H9 (cell line): ENCODE measurements around the gene ANO2. TPM values are rescaled to one million over a fixed set of nuclear protein-coding genes. Genes with fewer than 3 reads are reported as not detected.

Experiments used
- DNase-seq: peaks from one replicate; pipeline ENCODE4 v3.0.0-alpha.2; 2017
- H2AFZ ChIP-seq: one replicate; pipeline ENCODE4 v1.6.1; 2013; ENCODE audit warnings: mild to moderate bottlenecking, low read length, control low read depth, moderate library complexity
- H2AK5ac ChIP-seq: 2 replicates; pipeline ENCODE4 v1.6.1; 2013; ENCODE audit warnings: low read length, control low read depth, mixed read lengths; ENCODE audit not compliant: insufficient read length
- H2BK120ac ChIP-seq: one replicate; pipeline ENCODE4 v1.6.1; 2013; ENCODE audit warnings: low read depth, mild to moderate bottlenecking, low read length, control low read depth, inconsistent platforms; ENCODE audit not compliant: poor library complexity, severe bottlenecking
- H2BK12ac ChIP-seq: 2 replicates; pipeline ENCODE4 v1.6.1; 2013; ENCODE audit warnings: low read length, control low read depth, mixed read lengths, low read depth; ENCODE audit not compliant: insufficient read length
- H2BK15ac ChIP-seq: 2 replicates; pipeline ENCODE4 v1.6.1; 2013; ENCODE audit warnings: low read depth, low read length, control low read depth
- H2BK20ac ChIP-seq: one replicate; pipeline ENCODE4 v1.6.1; 2013; ENCODE audit warnings: low read depth, mild to moderate bottlenecking, low read length, control low read depth, inconsistent platforms; ENCODE audit not compliant: poor library complexity, severe bottlenecking
- H2BK5ac ChIP-seq: 2 replicates; pipeline ENCODE4 v1.6.1; 2013; ENCODE audit warnings: low read length, control low read depth, mixed read lengths; ENCODE audit not compliant: insufficient read length
- H3K14ac ChIP-seq: 2 replicates; pipeline ENCODE4 v1.6.1; 2013; ENCODE audit warnings: low read length, control low read depth; ENCODE audit not compliant: insufficient read depth
- H3K18ac ChIP-seq: 2 replicates; pipeline ENCODE4 v1.6.1; 2013; ENCODE audit warnings: low read depth, mild to moderate bottlenecking, mixed read lengths, low read length, control low read depth; ENCODE audit not compliant: insufficient read length
- H3K23ac ChIP-seq: 2 replicates; pipeline ENCODE4 v1.6.1; 2013; ENCODE audit warnings: low read length, control low read depth, mixed read lengths, low read depth; ENCODE audit not compliant: insufficient read length
- H3K23me2 ChIP-seq: 2 replicates; pipeline ENCODE4 v1.6.1; 2013; ENCODE audit warnings: low read depth, mild to moderate bottlenecking, mixed read lengths, low read length, control low read depth; ENCODE audit not compliant: insufficient read length, poor library complexity, severe bottlenecking
- H3K27ac ChIP-seq: 2 replicates; pipeline ENCODE4 v1.5.1; 2013; ENCODE audit warnings: low read length, control low read depth, mixed read lengths, low read depth; ENCODE audit not compliant: insufficient read length
- H3K27me3 ChIP-seq: 2 replicates; pipeline ENCODE4 v1.6.1; 2013; ENCODE audit warnings: low read length, control low read depth, inconsistent platforms; ENCODE audit not compliant: insufficient read depth
- H3K4ac ChIP-seq: 2 replicates; pipeline ENCODE4 v1.6.1; 2013; ENCODE audit warnings: low read depth, mild to moderate bottlenecking, control low read depth, inconsistent platforms, low read length, moderate library complexity
- H3K4me1 ChIP-seq: 2 replicates; pipeline ENCODE4 v1.6.1; 2013; ENCODE audit warnings: low read length, control low read depth, inconsistent platforms; ENCODE audit not compliant: insufficient read depth
- H3K4me2 ChIP-seq: 2 replicates; pipeline ENCODE4 v1.6.1; 2013; ENCODE audit warnings: low read length, control low read depth, mixed read lengths; ENCODE audit not compliant: insufficient read length, insufficient read depth
- H3K56ac ChIP-seq: 2 replicates; pipeline ENCODE4 v1.6.1; 2013; ENCODE audit warnings: low read depth, mild to moderate bottlenecking, mixed read lengths, low read length, control low read depth; ENCODE audit not compliant: insufficient read length
- H3K79me1 ChIP-seq: 2 replicates; pipeline ENCODE4 v1.6.1; 2013; ENCODE audit warnings: low read depth, mild to moderate bottlenecking, moderate library complexity, low read length, control low read depth, inconsistent platforms; ENCODE audit not compliant: insufficient read depth, poor library complexity, severe bottlenecking
- H3K79me2 ChIP-seq: 2 replicates; pipeline ENCODE4 v1.6.1; 2013; ENCODE audit warnings: low read length, control low read depth, inconsistent platforms; ENCODE audit not compliant: insufficient read depth
- H3K9ac ChIP-seq: 2 replicates; pipeline ENCODE4 v1.6.1; 2013; ENCODE audit warnings: low read length, control low read depth, mixed read lengths; ENCODE audit not compliant: insufficient read length; ENCODE audit errors: extremely low read depth
- H3K9me3 ChIP-seq: one replicate; pipeline ENCODE4 v1.6.1; 2013; ENCODE audit warnings: low read depth, low read length, inconsistent platforms; ENCODE audit not compliant: control insufficient read depth
- H3T11ph ChIP-seq: one replicate; pipeline ENCODE4 v1.6.1; 2013; ENCODE audit warnings: mild to moderate bottlenecking, low read length, control low read depth, inconsistent platforms
- H4K20me1 ChIP-seq: one replicate; pipeline ENCODE4 v1.6.1; 2013; ENCODE audit not compliant: control insufficient read depth, insufficient read length, insufficient read depth
- H4K5ac ChIP-seq: 2 replicates; pipeline ENCODE4 v1.6.1; 2013; ENCODE audit warnings: low read depth, mild to moderate bottlenecking, mixed read lengths, low read length, control low read depth; ENCODE audit not compliant: insufficient read length
- H4K8ac ChIP-seq: replicated peaks from 2 replicates; pipeline ENCODE4 v1.6.1; 2013; ENCODE audit warnings: low read length, control low read depth, mixed read lengths, low read depth; ENCODE audit not compliant: insufficient read length
- H4K91ac ChIP-seq: 2 replicates; pipeline ENCODE4 v1.6.1; 2013; ENCODE audit warnings: low read depth, mild to moderate bottlenecking, moderate library complexity, mixed read lengths, low read length, control low read depth; ENCODE audit not compliant: insufficient read length
- H3K27ac Mint-ChIP-seq, 3 experiments: 2 replicates in 2 of 3; 3 replicates in 1 of 3; pipeline ENCODE4 v1.8.0; 2020 to 2021; ENCODE audit warnings: mixed read lengths in 3 of 3, mild to moderate bottlenecking in 1 of 3, moderate library complexity in 1 of 3
- H3K27me3 Mint-ChIP-seq: 2 replicates; pipeline ENCODE4 v1.8.0; 2021; ENCODE audit warnings: low read depth, mild to moderate bottlenecking, moderate library complexity, mixed read lengths
- H3K36me3 Mint-ChIP-seq, 3 experiments: 2 replicates in 2 of 3; 3 replicates in 1 of 3; pipeline ENCODE4 v1.8.0; 2020 to 2021; ENCODE audit warnings: low read depth in 3 of 3, mixed read lengths in 3 of 3; ENCODE audit not compliant: insufficient read depth in 1 of 3
- H3K4me1 Mint-ChIP-seq, 2 experiments: 2 replicates each; pipeline ENCODE4 v1.8.0; 2020; ENCODE audit warnings: mixed read lengths in 2 of 2
- H3K4me3 Mint-ChIP-seq, 2 experiments: 2 replicates in 1 of 2; 3 replicates in 1 of 2; pipeline ENCODE4 v1.8.0; 2020 to 2021; ENCODE audit warnings: mild to moderate bottlenecking in 2 of 2, mixed read lengths in 2 of 2, moderate library complexity in 1 of 2
- H3K9me3 Mint-ChIP-seq, 2 experiments: 2 replicates in 1 of 2; 3 replicates in 1 of 2; pipeline ENCODE4 v1.8.0; 2020; ENCODE audit warnings: mild to moderate bottlenecking in 2 of 2, mixed read lengths in 2 of 2, moderate library complexity in 1 of 2
- CTCF ChIP-seq: fragments of 200-600 bp; sonication (generic); conservative IDR thresholded peaks from 3 replicates; pipeline ENCODE4 v1.8.0; 2021; ENCODE audit warnings: antibody characterized with exemption, mild to moderate bottlenecking
- WGBS: extraction: QIAGEN DNeasy Blood & Tissue Kit; methylation state at CpG from one replicate; pipeline ENCODE4 v1.1.7; 2013; ENCODE audit warnings: missing lambda C conversion rate, low lambda C conversion rate, mixed read lengths; ENCODE audit not compliant: insufficient read length; ENCODE audit errors: extremely low coverage; 5-methylcytosine and 5-hydroxymethylcytosine counted together
- total RNA-seq: library from RNA; stranded (reverse); gene quantifications from 2 replicates; pipeline ENCODE4 v1.2.1, GENCODE V29; 2021

The ANO2 gene
- total RNA-seq, 1 experiment from 2014 or later: 3.8 TPM

GRCh38 chr12:5966486-5967095 lies 21.5 kb upstream of the ANO2 start:
- H4K8ac ChIP-seq: no peak overlapping the region
- peaks cover 27 to 38% of the 10 kb centered on the region in 2 experiments for H3K4me1 Mint-ChIP-seq
- H3K79me1 ChIP-seq: no peaks in the 10 kb centered on the region
- no peak for TF ChIP-seq CTCF
- no peak overlapping the region for H3K4me2 ChIP-seq
- H3K14ac ChIP-seq: no peak overlapping the region
- no peak overlapping the region for H3K56ac ChIP-seq
- H3K4me1 ChIP-seq: peaks cover 12% of the 10 kb centered on the region; the same call in 1 of the 2 replicates
- H3K9me3 ChIP-seq: no peaks in the 10 kb centered on the region
- H3K79me2 ChIP-seq: no peaks in the 10 kb centered on the region
- no peak overlapping the region for H2BK20ac ChIP-seq
- H2AFZ ChIP-seq: no peak overlapping the region
- no peaks in the 10 kb centered on the region for H3K36me3 Mint-ChIP-seq
- no peak overlapping the region for H3K4ac ChIP-seq
- no peak overlapping the region for H2BK15ac ChIP-seq
- no peaks in the 10 kb centered on the region for H3K9me3 Mint-ChIP-seq
- no peaks in the 10 kb centered on the region for H3K23me2 ChIP-seq
- H3K27me3 ChIP-seq: no peaks in the 10 kb centered on the region
- H4K91ac ChIP-seq: no peak overlapping the region
- no peak overlapping the region for H2BK12ac ChIP-seq
- H3K9ac ChIP-seq: no peak overlapping the region
- no peak overlapping the region for H2BK5ac ChIP-seq
- no peak overlapping the region for H3K18ac ChIP-seq
- no peaks in the 10 kb centered on the region for H4K20me1 ChIP-seq
- no peak overlapping the region for H3K27ac ChIP-seq
- no peak overlapping the region for H2AK5ac ChIP-seq
- H3K27ac Mint-ChIP-seq: no peak overlapping the region
- no peak overlapping the region for H3K23ac ChIP-seq
- no peak for DNase-seq
- H3T11ph ChIP-seq: no peak overlapping the region
- no peak overlapping the region for H3K4me3 Mint-ChIP-seq
- H4K5ac ChIP-seq: no peak overlapping the region
- no peak overlapping the region for H2BK120ac ChIP-seq
- peaks cover 24% of the 10 kb centered on the region for H3K27me3 Mint-ChIP-seq
- WGBS: no CpG with 5 or more reads among the region's 11 CpGs
